Stimulated activated CD4-positive, alpha-beta T cell treated with anti-CD3 and anti-CD28 coated beads, TNF-alpha, amount 100 ng/mL, for 4 hours (primary cell): Measurements from ENCODE around the gene OR2B2.

Experiments
- DNase-seq, 3 experiments: peaks; one replicate each; pipeline ENCODE4 v3.0.0-alpha.2; 2020; ENCODE audit warnings: low read depth in 3 of 3

Gene OR2B2

DNA sequence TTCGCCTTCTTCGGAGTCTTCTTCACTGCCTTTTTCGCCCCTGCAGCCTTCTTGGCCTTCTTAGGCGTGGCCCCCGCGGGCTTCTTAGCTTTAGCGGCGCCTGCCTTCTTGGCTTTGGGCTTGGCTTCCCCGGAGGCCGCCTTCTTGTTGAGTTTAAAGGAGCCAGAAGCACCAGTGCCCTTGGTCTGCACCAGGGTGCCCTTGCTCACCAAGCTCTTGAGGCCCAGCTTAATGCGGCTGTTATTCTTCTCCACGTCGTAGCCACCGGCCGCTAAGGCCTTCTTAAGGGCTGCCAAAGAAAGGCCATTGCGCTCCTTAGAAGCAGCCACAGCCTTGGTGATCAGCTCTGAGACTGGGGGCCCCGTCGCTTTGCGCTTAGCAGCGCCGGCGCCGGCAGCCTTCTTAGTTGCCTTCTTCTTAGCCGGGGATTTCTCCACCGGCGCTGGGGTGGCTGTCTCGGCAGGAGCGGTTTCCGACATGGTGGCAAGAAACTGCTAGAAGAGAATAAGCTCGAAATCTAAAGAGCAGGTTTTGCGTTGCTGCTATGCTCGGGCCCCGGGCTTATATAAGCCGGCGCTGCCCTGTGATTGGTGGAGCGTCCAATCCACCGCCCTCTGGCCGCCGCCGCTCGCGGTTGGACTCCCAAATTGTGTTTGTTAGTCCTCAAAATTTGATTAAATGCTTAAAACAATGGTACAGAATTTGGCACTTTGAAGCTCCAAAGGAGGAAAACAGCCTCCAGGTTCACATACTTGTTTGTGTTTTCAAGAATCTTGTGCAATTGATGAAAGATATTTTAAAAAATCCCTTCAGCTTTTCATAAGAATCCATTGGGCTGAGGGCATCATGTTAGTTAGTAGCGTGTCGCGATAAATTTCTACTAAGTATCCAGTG, 44.9 kb downstream of the OR2B2 start:
- DNase-seq, result peak in 1 of 3 experiments; percentile 12

DNA sequence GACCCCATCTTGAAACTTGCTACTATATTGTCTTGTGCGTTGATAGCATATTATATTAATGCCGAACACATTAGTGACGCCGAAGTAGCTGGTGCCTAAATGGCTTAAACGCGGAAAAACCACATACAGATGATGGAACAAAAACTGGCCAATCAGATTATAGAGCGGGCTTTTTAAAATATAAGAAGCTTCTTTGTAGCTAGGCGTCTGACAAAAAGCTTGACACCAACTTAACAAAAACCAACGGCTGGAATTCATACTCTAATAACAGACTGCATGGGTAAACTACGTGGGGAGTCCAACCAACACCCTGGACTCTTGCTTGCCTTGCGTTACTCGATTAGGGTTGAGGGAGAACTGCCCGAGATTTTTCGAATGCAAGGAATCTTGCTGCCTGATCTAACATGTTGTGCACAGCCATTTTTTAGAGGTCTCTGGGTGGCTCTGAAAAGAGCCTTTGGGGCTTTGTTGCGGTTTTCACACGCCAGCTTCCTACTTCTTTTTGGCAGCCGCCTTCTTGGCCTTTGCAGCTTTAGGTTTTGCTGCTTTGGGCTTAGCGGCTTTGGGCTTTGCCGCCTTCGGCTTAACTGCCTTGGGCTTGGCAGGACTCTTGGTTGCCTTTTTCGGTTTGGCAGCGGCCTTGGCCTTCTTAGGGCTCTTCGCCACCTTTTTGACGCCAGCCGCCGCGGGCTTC, 45.7 kb downstream of the OR2B2 start:
- no peak for DNase-seq

DNA sequence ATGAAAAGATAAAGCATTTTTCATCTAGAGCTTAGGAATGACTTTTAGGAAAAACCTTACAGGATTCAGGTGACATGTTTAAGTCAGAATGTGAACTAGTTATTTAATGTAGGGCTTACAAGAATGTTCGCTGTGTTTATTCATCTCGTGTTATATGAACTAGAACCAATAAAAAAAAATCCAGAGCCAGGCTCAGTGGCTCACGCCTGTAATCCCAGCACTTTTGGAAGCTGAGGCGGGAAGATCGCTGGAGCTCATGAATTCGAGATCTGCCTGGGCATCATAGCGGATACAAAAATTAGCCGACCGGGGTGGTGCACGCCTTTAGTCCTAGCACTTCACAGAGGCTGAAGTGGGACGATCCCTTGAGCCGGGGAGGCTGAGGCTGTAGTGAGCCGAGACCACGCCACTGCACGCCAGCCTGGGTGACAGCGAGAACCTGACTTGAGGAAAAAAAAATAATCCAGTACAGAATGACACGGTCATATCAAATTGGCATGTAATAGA, 46.3 kb downstream of the OR2B2 start:
- no peak for DNase-seq

DNA sequence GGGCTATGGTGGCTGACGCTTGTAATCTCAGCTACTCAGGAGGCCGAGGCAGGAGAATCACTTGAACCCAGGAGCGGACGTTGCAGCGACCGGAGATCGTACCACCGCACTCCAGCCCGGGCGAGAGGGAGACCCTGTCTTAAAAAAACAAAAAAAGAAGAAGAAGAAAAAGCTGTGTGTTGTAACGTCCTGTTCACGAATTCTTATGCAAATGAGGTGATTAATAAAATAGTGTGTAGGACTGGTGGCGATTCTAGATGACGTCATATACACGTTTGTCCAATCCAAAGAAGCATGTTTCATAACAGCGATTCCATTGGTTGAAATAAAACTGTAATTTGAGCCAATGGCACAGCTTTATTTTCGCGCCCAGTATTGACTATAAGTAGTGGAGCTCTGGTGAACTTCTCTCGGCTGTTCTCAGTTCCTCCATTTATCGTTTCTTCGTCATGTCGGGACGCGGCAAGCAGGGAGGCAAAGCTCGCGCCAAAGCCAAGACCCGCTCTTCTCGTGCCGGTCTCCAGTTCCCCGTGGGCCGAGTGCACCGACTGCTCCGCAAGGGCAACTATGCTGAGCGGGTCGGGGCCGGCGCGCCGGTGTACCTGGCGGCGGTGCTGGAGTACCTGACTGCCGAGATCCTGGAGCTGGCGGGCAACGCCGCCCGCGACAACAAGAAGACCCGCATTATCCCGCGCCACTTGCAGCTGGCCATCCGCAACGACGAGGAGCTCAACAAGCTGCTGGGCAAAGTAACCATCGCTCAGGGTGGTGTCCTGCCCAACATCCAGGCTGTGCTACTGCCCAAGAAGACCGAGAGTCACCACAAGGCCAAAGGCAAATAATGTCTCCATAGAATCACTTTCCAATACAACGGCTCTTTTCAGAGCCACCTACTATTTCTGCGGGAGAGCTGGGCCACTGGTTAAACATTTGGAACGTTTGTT, 47.0 kb downstream of the OR2B2 start:
- peak in 2 of 3 experiments; percentile 26 to 28 for DNase-seq

DNA sequence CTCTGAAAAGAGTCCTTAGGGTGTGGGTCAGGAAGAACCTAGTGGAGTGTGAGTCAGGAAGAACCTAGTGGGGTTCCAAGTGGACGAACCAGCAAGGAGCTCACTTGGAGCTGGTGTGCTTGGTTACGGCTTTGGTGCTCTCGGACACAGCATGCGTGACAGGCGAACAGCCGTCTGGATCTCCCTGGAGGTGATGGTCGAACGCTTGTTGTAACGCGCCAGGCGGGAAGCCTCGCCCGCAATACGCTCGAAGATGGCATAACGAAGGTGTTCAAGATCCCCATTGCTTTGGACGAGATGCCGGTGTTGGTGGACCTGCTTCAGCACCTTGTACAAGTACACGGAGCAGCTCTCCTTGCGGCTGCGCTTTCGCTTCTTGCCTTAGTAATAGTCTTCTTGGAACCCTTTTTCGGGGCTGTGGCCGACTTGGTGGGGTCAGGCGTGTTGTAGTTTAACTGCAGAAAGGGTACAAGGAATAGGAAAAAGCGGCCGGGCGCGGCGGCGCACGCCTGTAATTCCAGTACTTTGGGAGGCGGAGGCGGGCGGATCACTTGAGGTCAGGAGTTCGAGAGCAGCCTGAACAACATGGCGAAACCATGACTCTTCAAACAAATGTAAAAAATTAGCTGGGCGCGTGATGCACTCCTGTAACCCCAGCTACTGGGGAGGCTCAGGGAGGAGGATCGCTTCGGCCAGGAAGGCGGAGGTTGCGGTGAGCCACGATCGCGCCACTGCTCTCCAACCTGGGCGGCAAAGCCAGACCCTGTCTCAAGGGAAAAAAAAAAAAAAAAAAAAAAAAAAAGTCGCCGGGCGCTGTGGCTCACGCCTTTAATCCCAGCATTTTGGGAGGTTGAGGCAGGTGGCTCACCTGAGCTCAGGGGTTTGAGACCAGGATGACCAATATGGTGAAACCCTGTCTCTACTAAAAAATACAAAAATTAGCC, 48.0 kb downstream of the OR2B2 start:
- DNase-seq, result no peak

DNA sequence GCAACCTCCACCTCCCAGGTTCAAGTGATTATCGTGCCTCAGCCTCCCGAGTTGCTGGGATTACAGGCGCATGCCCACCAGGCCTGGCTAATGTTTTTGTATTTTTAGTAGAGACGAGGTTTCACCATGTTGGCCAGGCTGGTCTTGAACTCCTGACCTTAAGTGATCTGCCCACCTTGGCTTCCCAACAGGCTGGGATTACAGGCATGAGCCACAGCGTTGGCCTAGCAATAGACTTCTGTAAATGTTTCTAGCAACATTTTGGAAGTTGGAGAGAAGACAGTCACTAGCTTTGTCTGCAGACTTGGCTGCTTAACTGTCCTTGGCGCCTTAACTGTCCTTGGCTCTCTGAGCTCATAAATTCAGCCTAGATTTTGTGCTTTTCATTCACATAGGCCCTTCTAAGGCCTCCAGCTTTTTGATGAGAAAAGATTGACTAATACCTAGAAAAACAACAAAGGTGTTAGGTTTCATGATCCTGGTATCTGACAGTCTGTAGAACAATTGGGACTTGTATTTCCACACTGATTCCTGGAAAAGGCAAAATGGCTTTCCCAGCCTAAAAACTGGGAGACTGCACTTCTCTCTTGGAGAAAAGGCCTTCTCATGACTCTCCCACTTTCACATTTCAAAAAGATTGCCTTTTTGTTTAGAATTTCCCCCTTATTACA, 49.7 kb downstream of the OR2B2 start:
- DNase-seq, result no peak

DNA sequence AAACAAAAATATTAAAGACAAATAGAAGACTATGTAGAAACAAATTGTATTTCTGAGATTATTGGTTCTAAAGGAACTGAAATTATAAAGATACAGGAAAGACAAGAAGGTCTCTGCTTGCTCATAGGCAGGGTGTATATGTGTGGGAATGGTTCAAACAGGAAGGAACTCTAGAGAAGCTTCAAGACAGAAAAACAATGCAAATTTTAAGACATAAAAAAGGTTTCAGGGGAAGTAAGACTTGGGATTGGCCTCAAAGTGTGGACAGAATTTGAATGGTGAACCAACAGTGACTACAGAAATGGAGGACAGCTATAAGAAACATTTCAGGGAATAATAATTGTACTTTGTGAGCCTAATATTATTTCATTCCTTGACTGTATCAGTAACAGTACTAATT, 50.3 kb downstream of the OR2B2 start:
- DNase-seq, result no peak

DNA sequence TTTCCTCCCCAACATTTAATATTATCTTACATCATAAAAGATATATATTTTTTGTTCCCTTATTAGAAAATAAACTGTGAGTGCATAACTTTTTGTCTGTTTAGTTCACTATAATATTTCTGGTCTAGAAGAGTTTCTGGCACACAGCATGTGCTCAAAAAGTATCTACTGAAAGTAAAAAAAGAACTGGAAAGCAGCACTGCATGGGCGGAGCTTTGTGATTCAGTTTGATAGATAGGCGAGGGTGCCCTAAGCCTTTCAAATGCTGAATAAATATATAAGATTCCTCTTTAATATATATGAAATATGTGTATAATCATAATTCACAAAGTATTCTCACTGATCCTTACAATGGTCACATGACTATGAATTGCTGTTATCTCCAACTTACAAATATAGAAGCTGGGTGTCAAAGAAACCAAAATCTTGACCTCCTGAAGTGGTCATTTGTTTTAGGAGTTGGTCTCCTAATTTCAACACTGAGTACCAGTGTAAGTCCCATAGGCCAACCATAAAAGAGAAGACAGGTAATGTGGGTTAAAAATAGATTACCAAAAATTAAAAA, 50.8 kb downstream of the OR2B2 start:
- DNase-seq, result no peak
